GM23248 (cell line): ENCODE measurements around the gene NKAIN2. TPM values are rescaled to one million over a fixed set of nuclear protein-coding genes. Genes with fewer than 3 reads are reported as not detected.
A peak's percentile ranks its signal among the peaks of the same experiment; 100 is the strongest.

Experiments used
- DNase-seq: peaks from one replicate; pipeline ENCODE4 v3.0.0-alpha.2; 2015
- H2AFZ ChIP-seq: fragments of 200-600 bp; sonication (generic); 2 replicates; pipeline ENCODE4 v1.6.1; 2016; ENCODE audit warnings: antibody characterized with exemption
- H3F3A ChIP-seq: fragments of 200-600 bp; sonication (generic); 2 replicates; pipeline ENCODE4 v1.6.1; 2016; ENCODE audit warnings: mild to moderate bottlenecking, antibody characterized with exemption, mixed run types; ENCODE audit not compliant: insufficient read depth
- H3K27ac ChIP-seq: fragments of 200-600 bp; sonication (generic); 2 replicates; pipeline ENCODE4 v1.5.1; 2016; ENCODE audit warnings: mild to moderate bottlenecking
- H3K27me3 ChIP-seq: fragments of 200-600 bp; sonication (generic); replicated peaks from 2 replicates; pipeline ENCODE4 v1.6.1; 2016; ENCODE audit warnings: mild to moderate bottlenecking; ENCODE audit not compliant: insufficient read depth
- H3K36me3 ChIP-seq: fragments of 200-600 bp; sonication (generic); 2 replicates; pipeline ENCODE4 v1.6.1; 2016; ENCODE audit warnings: low read depth, mild to moderate bottlenecking
- H3K4me1 ChIP-seq: fragments of 200-600 bp; sonication (generic); 2 replicates; pipeline ENCODE4 v1.6.1; 2016; ENCODE audit warnings: mild to moderate bottlenecking; ENCODE audit not compliant: insufficient read depth
- H3K4me2 ChIP-seq: fragments of 200-600 bp; sonication (generic); one replicate; pipeline ENCODE4 v1.6.1; 2016; ENCODE audit warnings: mild to moderate bottlenecking; ENCODE audit not compliant: unreplicated experiment
- H3K4me3 ChIP-seq: fragments of 200-600 bp; sonication (generic); 2 replicates; pipeline ENCODE4 v1.5.1; 2016; ENCODE audit warnings: mild to moderate bottlenecking
- H3K79me2 ChIP-seq: fragments of 200-600 bp; sonication (generic); 2 replicates; pipeline ENCODE4 v1.6.1; 2016; ENCODE audit warnings: mild to moderate bottlenecking; ENCODE audit not compliant: insufficient read depth
- H3K9ac ChIP-seq: fragments of 200-600 bp; sonication (generic); 2 replicates; pipeline ENCODE4 v1.6.1; 2016; ENCODE audit warnings: mild to moderate bottlenecking
- H3K9me2 ChIP-seq: fragments of 200-600 bp; sonication (generic); 2 replicates; pipeline ENCODE4 v1.6.1; 2016; ENCODE audit warnings: mixed run types, mild to moderate bottlenecking, moderate library complexity; ENCODE audit not compliant: insufficient read depth
- H3K9me3 ChIP-seq: fragments of 200-600 bp; sonication (generic); one replicate; pipeline ENCODE4 v1.6.1; 2017; ENCODE audit warnings: low read depth
- H4K20me1 ChIP-seq: fragments of 200-600 bp; sonication (generic); 2 replicates; pipeline ENCODE4 v1.6.0; 2016; ENCODE audit not compliant: insufficient read depth
- EZH2 ChIP-seq: fragments of 200-600 bp; sonication (generic); IDR thresholded peaks from 2 replicates; pipeline ENCODE4 v1.6.1; 2018; ENCODE audit warnings: antibody characterized with exemption, mild to moderate bottlenecking; ENCODE audit not compliant: insufficient read depth, poor library complexity, severe bottlenecking
- EZH2phosphoT487 ChIP-seq: fragments of 200-600 bp; sonication (generic); IDR thresholded peaks from 2 replicates; pipeline ENCODE4 v1.6.1; 2018; ENCODE audit warnings: antibody characterized with exemption, moderate library complexity, mild to moderate bottlenecking, low read depth; ENCODE audit not compliant: insufficient read depth
- WGBS, 2 experiments: methylation state at CpG; one replicate each; pipeline ENCODE4 v1.1.6; 2015 to 2017; ENCODE audit warnings: low lambda C conversion rate in 2 of 2, low coverage in 1 of 2; ENCODE audit errors: missing lambda C conversion rate in 2 of 2; 5-methylcytosine and 5-hydroxymethylcytosine counted together
- in situ Hi-C: fragments of 300-500 bp; cut with MboI; formaldehyde crosslinking; loops from 2 replicates; pipeline ENCODE4 v1.15.0; 2020
- polyA plus RNA-seq: library from polyadenylated mRNA; unstranded; fragments of >200 nt; fragmentation: Nextera tagmentation; extraction: Ambion mirVana; gene quantifications from 2 replicates; pipeline ENCODE4 v1.2.1, GENCODE V29; 2016
- total RNA-seq: library from RNA; depleted of rRNA; stranded (reverse); fragments of >200 nt; shearing (Covaris generic); gene quantifications from 2 replicates; pipeline ENCODE4 v1.2.3, GENCODE V29; 2014

Gene NKAIN2
- total and polyA plus RNA-seq, 2 experiments from 2014 or later, result not detected

GRCh38 chr6:123821112-123821511, 17.4 kb downstream of the NKAIN2 start:
- Histone ChIP-seq H3F3A (no peaks in the 10 kb centered on the region), H3K4me2 (no peak overlapping the region), H3K9me3 (no peaks in the 10 kb centered on the region), H4K20me1 (no peaks in the 10 kb centered on the region), H3K9me2 (no peaks in the 10 kb centered on the region), H3K9ac (no peak overlapping the region), H2AFZ (no peak overlapping the region), H3K27me3 (no peaks in the 10 kb centered on the region), H3K4me3 (no peak overlapping the region), H3K36me3 (no peaks in the 10 kb centered on the region), H3K27ac (no peak overlapping the region), H3K79me2 (no peaks in the 10 kb centered on the region), H3K4me1 (no peaks in the 10 kb centered on the region)
- TF ChIP-seq EZH2, result no peak
- no peak for TF ChIP-seq EZH2phosphoT487
- DNase-seq, result no peak
- in situ Hi-C loops, result no loop called here
- WGBS, 2 experiments, result 55 to 63% methylated on average over 2 of the region's 2 CpGs

DNA sequence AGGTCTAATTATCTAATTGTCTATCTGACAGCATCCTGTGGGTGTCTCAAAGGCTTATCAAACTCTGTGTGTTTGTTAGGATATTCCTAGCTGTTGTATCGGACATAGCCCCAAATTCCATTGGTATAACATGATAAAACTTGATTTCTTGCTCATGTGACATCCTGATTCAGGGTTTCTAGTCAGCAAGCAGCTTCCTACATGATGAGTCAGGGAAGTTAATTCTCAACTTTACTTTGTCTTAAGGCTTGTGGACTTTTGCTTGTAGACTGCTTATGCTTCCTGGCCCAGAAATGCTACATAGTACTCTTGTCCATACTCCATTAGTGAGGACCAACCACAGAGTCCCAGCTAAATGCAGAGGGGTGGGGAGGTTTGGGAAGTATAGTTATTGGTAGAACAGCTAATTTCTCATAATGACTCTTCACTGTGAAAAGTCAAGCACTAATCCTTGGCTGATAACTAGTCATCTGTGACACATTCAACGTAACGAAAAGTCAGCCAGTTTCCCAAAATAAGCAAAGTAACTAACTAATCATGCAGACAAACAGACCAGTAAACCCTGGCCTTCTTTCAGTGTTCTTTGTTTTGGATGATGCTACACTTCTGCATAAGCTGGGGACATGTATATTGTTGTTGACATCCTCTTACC, 25.8 kb downstream of the NKAIN2 start:
- H3K27ac ChIP-seq, result no peak overlapping the region
- H4K20me1 ChIP-seq, result no peaks in the 10 kb centered on the region
- H3K9me3 ChIP-seq, result no peaks in the 10 kb centered on the region
- peak overlapping the region; percentile 59; the same call in 1 of the 2 replicates for H2AFZ ChIP-seq
- TF ChIP-seq EZH2 (no peak), EZH2phosphoT487 (no peak)
- peak; percentile 61 for DNase-seq
- in situ Hi-C loops, result no loop called here
- no peaks in the 10 kb centered on the region for H3K79me2 ChIP-seq
- WGBS, 2 experiments, result 3 to 5% methylated on average over 3 of the region's 3 CpGs
- no peak overlapping the region for H3K4me2 ChIP-seq
- H3K36me3 ChIP-seq, result no peaks in the 10 kb centered on the region
- H3K27me3 ChIP-seq, result no peaks in the 10 kb centered on the region
- no peaks in the 10 kb centered on the region for H3K9me2 ChIP-seq
- no peaks in the 10 kb centered on the region; the same call in 1 of the 2 replicates for H3F3A ChIP-seq
- 0 out of 2 replicates have a peak, but pooled peaks cover 11% of the 10 kb centered on the region for H3K4me1 ChIP-seq
- H3K4me3 ChIP-seq, result no peak overlapping the region
- H3K9ac ChIP-seq, result no peak overlapping the region

DNA sequence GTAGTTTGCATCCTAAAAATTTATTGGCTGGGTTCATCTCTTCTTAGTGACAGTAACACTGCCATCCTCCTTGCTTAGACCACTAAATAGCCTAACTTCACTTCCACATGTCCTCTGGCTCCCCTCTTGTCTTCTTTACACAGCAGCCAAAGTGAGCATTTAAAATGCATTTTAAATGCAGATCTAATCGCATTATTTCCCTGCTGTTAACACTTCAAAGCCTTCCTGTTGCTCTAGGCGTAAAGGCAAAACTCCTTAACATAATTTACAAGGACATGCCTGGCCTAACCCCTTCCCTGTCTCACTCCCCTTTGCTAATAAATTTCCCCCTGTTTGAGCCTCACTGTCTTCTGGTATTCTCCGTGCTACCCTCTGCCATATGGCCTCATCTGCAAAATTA, 26.5 kb downstream of the NKAIN2 start:
- Histone ChIP-seq H3K9ac (no peak overlapping the region), H3K4me2 (no peak overlapping the region), H3K27ac (no peak overlapping the region), H3K9me2 (0 out of 2 replicates have a peak, but pooled peaks cover under 1% of the 10 kb centered on the region), H3K4me3 (no peak overlapping the region), H3K9me3 (no peaks in the 10 kb centered on the region), H3K27me3 (no peaks in the 10 kb centered on the region), H2AFZ (no peak overlapping the region), H4K20me1 (no peaks in the 10 kb centered on the region), H3F3A (no peaks in the 10 kb centered on the region; the same call in 1 of the 2 replicates), H3K79me2 (no peaks in the 10 kb centered on the region), H3K36me3 (no peaks in the 10 kb centered on the region), H3K4me1 (0 out of 2 replicates have a peak, but pooled peaks cover 11% of the 10 kb centered on the region)
- WGBS, 2 experiments, result 8 to 16% methylated on average over 3 of the region's 3 CpGs
- TF ChIP-seq EZH2phosphoT487 (no peak), EZH2 (no peak)
- in situ Hi-C loops, result no loop called here
- no peak for DNase-seq

DNA sequence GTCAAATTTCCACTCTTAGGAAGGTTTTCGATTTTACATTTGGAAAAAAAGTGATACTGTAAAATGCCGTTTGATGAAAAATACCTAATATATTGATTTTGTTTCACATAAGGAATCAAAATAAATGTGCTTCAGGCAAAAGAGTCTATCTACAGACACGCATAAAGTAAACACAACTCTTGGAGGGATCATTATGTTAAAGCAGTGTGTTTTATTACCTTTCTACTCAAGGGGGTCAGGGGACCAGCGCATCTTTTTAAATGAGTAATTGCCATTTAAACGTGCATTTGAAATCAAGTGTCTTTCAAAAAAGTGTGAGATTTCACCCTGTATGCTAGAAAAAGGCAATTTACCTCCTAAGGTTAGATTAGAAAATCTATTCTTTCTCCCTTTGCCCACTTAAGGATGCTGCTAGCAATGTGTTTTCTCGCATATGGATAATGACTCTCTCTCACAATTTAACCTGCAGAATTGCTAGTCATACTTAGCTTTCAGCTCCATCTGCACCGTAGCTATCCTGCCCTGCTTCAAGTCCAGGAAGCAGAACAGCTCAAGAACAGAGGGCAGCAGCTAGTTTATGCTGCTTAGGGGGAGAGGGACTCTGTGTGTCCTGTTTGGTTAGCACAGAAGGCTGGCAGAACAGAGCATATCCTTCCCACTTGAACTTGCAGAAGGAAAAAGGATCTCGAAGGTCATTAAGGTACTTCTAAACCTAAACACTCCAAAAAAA, 35.0 kb downstream of the NKAIN2 start:
- no peaks in the 10 kb centered on the region for H3K27me3 ChIP-seq
- H3K79me2 ChIP-seq, result no peaks in the 10 kb centered on the region
- 48 to 49% methylated on average over 8 of the region's 8 CpGs for WGBS, 2 experiments
- H3K9me2 ChIP-seq, result 0 out of 2 replicates have a peak, but pooled peaks cover 6% of the 10 kb centered on the region
- no peak overlapping the region for H3K9ac ChIP-seq
- H3K9me3 ChIP-seq, result no peaks in the 10 kb centered on the region
- no peak for TF ChIP-seq EZH2phosphoT487
- TF ChIP-seq EZH2, result no peak
- H3K4me3 ChIP-seq, result no peak overlapping the region
- no peak for DNase-seq
- H2AFZ ChIP-seq, result no peak overlapping the region
- in situ Hi-C loops, result no loop called here
- H3K4me2 ChIP-seq, result no peak overlapping the region
- no peaks in the 10 kb centered on the region for H4K20me1 ChIP-seq
- H3F3A ChIP-seq, result no peaks in the 10 kb centered on the region
- H3K36me3 ChIP-seq, result no peaks in the 10 kb centered on the region
- H3K4me1 ChIP-seq, result no peaks in the 10 kb centered on the region
- H3K27ac ChIP-seq, result no peak overlapping the region
